Tibial nerve (tissue), 3 donors: Measurements from ENCODE around the gene EPO.

Experiments used
- EP300 ChIP-seq, 2 donors: sonication (generic); formaldehyde crosslinking; IDR thresholded peaks; one replicate each; pipeline ENCODE4 v1.6.1; 2017; ENCODE audit warnings: antibody characterized with exemption in 2 of 2, mild to moderate bottlenecking in 1 of 2
- POLR2A ChIP-seq, 2 donors: fragments of 450-650 bp; IDR thresholded peaks; one replicate each; pipeline ENCODE4 v1.6.1; 2017; ENCODE audit warnings: antibody characterized with exemption in 2 of 2, mild to moderate bottlenecking in 2 of 2, moderate library complexity in 2 of 2

GRCh38 chr7:100685049-100685605, 35.1 kb upstream of the EPO start:
- no peak for TF ChIP-seq POLR2A (IDR thresholded peaks at IDR 0.05)
- TF ChIP-seq EP300 (IDR thresholded peaks at IDR 0.05), result no peak
